ENCODE results near the gene TMEM143. TPM values are rescaled to one million over a fixed set of nuclear protein-coding genes. Genes with fewer than 3 reads are reported as not detected.

The TMEM143 gene
- total and polyA plus RNA-seq, 2 of the 8 experiments (the other 6 are each of a cell fraction or from before 2014, with no cell fraction given) = 14.2 to 19.1 TPM

- TF ChIP-seq RXRA (IDR thresholded peaks at IDR 0.05; ENCODE audit: insufficient read depth, low read depth, low read length) (no peak), KDM5A (IDR thresholded peaks at IDR 0.05; ENCODE audit: low read length) (no peak), KDM4A (IDR thresholded peaks at IDR 0.05; ENCODE audit: low read depth, low read length, severe bottlenecking) (no peak), EP300 (IDR thresholded peaks at IDR 0.05; ENCODE audit: borderline replicate concordance in 1 of 2, low read depth in 2 of 2, low read length in 2 of 2) (no peak), BCL11A (IDR thresholded peaks at IDR 0.05; ENCODE audit: low read depth in 2 of 2, low read length in 2 of 2) (no peak), JUND (IDR thresholded peaks at IDR 0.05; ENCODE audit: low read length) (no peak)
Measured at GRCh38 chr19:48332351-48332661, 31.4 kb downstream of the TMEM143 start (continued).
